Caco-2 (cell line): ENCODE measurements around the gene CSMD2. TPM values are rescaled to one million over a fixed set of nuclear protein-coding genes. Genes with fewer than 3 reads are reported as not detected.
A peak's percentile ranks its signal among the peaks of the same experiment; 100 is the strongest.
"Not testable (repeated sequence)": the region's sequence is repeated elsewhere in the genome, so short reads cannot be mapped to it uniquely, and the experiment has no call there.

Source experiments
- BruUV-seq: library from RNA; stranded (reverse); fragments of 400-500 nt; replicated peaks from 2 replicates; lab custom pipeline; 2021; lab: Mats Ljungman, UMichigan
- CTCF ChIA-PET: fragments of 300-600 bp; sonication (Branson Sonifier 250); formaldehyde crosslinking; loops from one replicate; lab custom pipeline; 2022; ENCODE audit warnings: antibody characterized with exemption; lab: Charles Lee
- POLR2A ChIA-PET: fragments of 300-600 bp; sonication (Branson Sonifier 250); formaldehyde crosslinking; loops from one replicate; lab custom pipeline; 2022; ENCODE audit warnings: antibody characterized with exemption; lab: Charles Lee
- DNase-seq, 2 experiments: peaks; one replicate each; pipeline versions ENCODE4 v3.0.0 to v3.0.0-alpha.2; 2020 to 2022
- H3K27me3 ChIP-seq: replicated peaks from 2 replicates; pipeline ENCODE4 v1.6.0; 2011; ENCODE audit warnings: low read length; ENCODE audit not compliant: control insufficient read depth, insufficient read depth
- H3K36me3 ChIP-seq: 2 replicates; pipeline ENCODE4 v1.5.1; 2011; ENCODE audit warnings: low read length; ENCODE audit not compliant: control insufficient read depth, insufficient read depth
- H3K4me1 ChIP-seq: fragments of 250-450 bp; sonication (Bioruptor Pico); 2 replicates; pipeline ENCODE4 v1.5.1; 2020; ENCODE audit warnings: mild to moderate bottlenecking
- H3K4me3 ChIP-seq: 2 replicates; pipeline ENCODE4 v1.5.1; 2011; ENCODE audit warnings: low read depth, mild to moderate bottlenecking, control low read depth, low read length
- H3K9me3 ChIP-seq: fragments of 250-450 bp; sonication (Bioruptor Pico); 2 replicates; pipeline ENCODE4 v1.5.1; 2020; ENCODE audit warnings: mild to moderate bottlenecking, moderate library complexity
- H3K27ac Mint-ChIP-seq: one replicate; pipeline ENCODE4 v1.8.0; 2022; ENCODE audit warnings: mixed read lengths; ENCODE audit not compliant: unreplicated experiment
- H3K27me3 Mint-ChIP-seq: one replicate; pipeline ENCODE4 v1.8.0; 2022; ENCODE audit warnings: mixed read lengths; ENCODE audit not compliant: insufficient read depth, unreplicated experiment
- H3K36me3 Mint-ChIP-seq: one replicate; pipeline ENCODE4 v1.8.0; 2022; ENCODE audit warnings: mild to moderate bottlenecking, mixed read lengths; ENCODE audit not compliant: insufficient read depth, unreplicated experiment
- H3K4me1 Mint-ChIP-seq: one replicate; pipeline ENCODE4 v1.8.0; 2022; ENCODE audit warnings: low read depth, mixed read lengths; ENCODE audit not compliant: unreplicated experiment
- H3K4me3 Mint-ChIP-seq: one replicate; pipeline ENCODE4 v1.8.0; 2022; ENCODE audit warnings: mild to moderate bottlenecking, moderate library complexity, mixed read lengths; ENCODE audit not compliant: unreplicated experiment
- H3K9me3 Mint-ChIP-seq: one replicate; pipeline ENCODE4 v1.8.0; 2022; ENCODE audit warnings: mixed read lengths; ENCODE audit not compliant: unreplicated experiment
- intact Hi-C: fragments of 100-400 bp; cut with micrococcal nuclease; formaldehyde crosslinking; loops from one replicate; pipeline ENCODE4 v1.10.0; 2022; ENCODE audit not compliant: unreplicated experiment
- total RNA-seq: library from RNA; stranded (reverse); gene quantifications from 2 replicates; pipeline ENCODE4 v1.2.3, GENCODE V29; 2022
- TF ChIP-seq, protein P1 (sequence below), 2 experiments: fragments of 200-600 bp in 1 of 2; IDR thresholded peaks; 1 replicate in 1 of 2; 2 replicates in 1 of 2; pipeline versions ENCODE4 v1.5.1 to v1.8.0; 2011 to 2022; ENCODE audit warnings: antibody characterized with exemption in 1 of 2, control low read depth in 1 of 2, inconsistent platforms in 1 of 2, low read depth in 1 of 2, low read length in 1 of 2, mild to moderate bottlenecking in 1 of 2, moderate library complexity in 1 of 2; ENCODE audit not compliant: insufficient read depth in 1 of 2, severe bottlenecking in 1 of 2, unreplicated experiment in 1 of 2

The CSMD2 gene
- total RNA-seq, 1 experiment from 2014 or later: not detected

- H3K9me3 Mint-ChIP-seq: no peaks in the 10 kb centered on the region
- BruUV-seq: no TSS peak
- H3K27me3 Mint-ChIP-seq: peaks cover 8% of the 10 kb centered on the region
- Histone ChIP-seq H3K9me3 (no peaks in the 10 kb centered on the region), H3K4me3 (no peak overlapping the region), H3K27me3 (no peaks in the 10 kb centered on the region), H3K4me1 (peaks cover 4% of the 10 kb centered on the region), H3K36me3 (no peaks in the 10 kb centered on the region)
- POLR2A ChIA-PET: no interaction called here
- DNase-seq: no peak
- peaks cover 9% of the 10 kb centered on the region for H3K4me1 Mint-ChIP-seq
- no peak overlapping the region for H3K4me3 Mint-ChIP-seq
- no peak overlapping the region for H3K27ac Mint-ChIP-seq
- intact Hi-C loops: no loop called here
- no peaks in the 10 kb centered on the region for H3K36me3 Mint-ChIP-seq
- CTCF ChIA-PET: no interaction called here
- TF ChIP-seq, protein P1, sequence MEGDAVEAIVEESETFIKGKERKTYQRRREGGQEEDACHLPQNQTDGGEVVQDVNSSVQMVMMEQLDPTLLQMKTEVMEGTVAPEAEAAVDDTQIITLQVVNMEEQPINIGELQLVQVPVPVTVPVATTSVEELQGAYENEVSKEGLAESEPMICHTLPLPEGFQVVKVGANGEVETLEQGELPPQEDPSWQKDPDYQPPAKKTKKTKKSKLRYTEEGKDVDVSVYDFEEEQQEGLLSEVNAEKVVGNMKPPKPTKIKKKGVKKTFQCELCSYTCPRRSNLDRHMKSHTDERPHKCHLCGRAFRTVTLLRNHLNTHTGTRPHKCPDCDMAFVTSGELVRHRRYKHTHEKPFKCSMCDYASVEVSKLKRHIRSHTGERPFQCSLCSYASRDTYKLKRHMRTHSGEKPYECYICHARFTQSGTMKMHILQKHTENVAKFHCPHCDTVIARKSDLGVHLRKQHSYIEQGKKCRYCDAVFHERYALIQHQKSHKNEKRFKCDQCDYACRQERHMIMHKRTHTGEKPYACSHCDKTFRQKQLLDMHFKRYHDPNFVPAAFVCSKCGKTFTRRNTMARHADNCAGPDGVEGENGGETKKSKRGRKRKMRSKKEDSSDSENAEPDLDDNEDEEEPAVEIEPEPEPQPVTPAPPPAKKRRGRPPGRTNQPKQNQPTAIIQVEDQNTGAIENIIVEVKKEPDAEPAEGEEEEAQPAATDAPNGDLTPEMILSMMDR (IDR thresholded peaks at IDR 0.05; ENCODE audit: insufficient read depth in 1 of 2, low read depth in 1 of 2, low read length in 1 of 2, severe bottlenecking in 1 of 2, unreplicated experiment in 1 of 2): no peak
Measured at GRCh38 chr1:34024485-34024884, 140.5 kb downstream of the CSMD2 start.

DNA sequence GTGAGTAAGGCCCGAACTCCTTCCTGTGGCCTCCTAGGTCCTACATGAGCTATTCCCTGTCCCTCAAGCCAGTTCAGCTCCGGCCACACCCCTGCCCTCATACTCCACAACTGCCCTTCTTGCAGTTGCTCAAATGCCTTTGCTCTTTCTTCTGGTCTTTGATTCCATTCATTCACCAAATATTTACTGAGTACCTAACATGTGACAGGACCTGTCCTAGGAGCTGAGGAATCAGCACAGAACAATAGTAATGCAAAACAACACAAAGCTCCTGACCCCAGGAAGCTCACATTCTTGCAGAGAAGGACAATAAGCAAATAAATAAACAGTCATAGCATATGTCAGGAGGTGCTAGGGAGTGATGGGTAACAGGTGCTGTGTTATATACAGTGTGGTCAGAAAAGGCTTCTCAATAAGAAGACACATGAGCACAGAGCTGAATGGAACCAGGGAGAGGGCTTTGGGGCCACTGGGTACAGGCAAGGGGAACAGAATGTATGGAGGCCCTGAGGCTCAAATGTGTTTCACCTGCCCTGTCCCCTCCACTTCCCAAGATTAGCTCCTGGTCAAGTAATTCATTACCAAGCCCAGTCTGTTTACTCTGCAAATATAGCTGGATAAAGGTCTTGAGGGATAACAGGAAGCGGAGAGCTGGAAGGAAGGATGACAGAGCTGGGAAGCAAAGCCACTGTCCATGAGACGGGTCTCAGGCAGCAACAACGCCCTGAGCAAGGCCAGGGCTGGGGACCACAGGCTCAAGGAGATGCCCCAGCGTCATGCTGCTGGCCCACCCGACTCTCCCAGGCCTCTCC, 145.1 kb downstream of the CSMD2 start:
- Mint-ChIP-seq H3K4me3 (no peak overlapping the region), H3K4me1 (peaks cover 12% of the 10 kb centered on the region), H3K27me3 (peaks cover 3% of the 10 kb centered on the region), H3K9me3 (no peaks in the 10 kb centered on the region), H3K36me3 (no peaks in the 10 kb centered on the region), H3K27ac (no peak overlapping the region)
- TF ChIP-seq, protein P1 (IDR thresholded peaks at IDR 0.05; ENCODE audit: insufficient read depth in 1 of 2, low read depth in 1 of 2, low read length in 1 of 2, severe bottlenecking in 1 of 2, unreplicated experiment in 1 of 2): no peak
- Histone ChIP-seq H3K4me3 (no peak overlapping the region), H3K36me3 (no peaks in the 10 kb centered on the region), H3K4me1 (peaks cover 7% of the 10 kb centered on the region), H3K9me3 (no peaks in the 10 kb centered on the region), H3K27me3 (no peaks in the 10 kb centered on the region)
- ChIA-PET CTCF (no interaction called here), POLR2A (no interaction called here)
- intact Hi-C loops: no loop called here
- DNase-seq: peak in 1 of 2 experiments; percentile 6
- no TSS peak for BruUV-seq

DNA sequence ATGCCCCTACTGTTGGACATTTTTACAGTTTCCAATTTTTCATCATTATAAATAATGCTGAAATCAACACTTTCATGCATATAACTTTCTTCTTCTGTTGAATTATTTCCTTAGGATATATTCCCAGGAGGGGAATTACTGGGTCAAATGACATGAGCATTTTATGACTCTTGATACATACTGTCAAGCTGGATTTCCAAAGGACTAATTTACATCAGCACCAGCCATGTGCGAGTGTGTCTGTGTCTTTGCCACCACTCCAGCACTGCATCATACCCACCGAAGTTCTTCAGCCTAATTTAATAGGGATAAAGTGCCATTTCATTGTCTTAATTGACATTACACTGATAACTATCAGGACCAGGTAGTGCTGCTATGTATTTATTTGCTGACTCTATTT, 146.7 kb downstream of the CSMD2 start:
- H3K36me3 Mint-ChIP-seq: no peaks in the 10 kb centered on the region
- peaks cover 12% of the 10 kb centered on the region for H3K4me1 Mint-ChIP-seq
- Histone ChIP-seq H3K27me3 (no peaks in the 10 kb centered on the region), H3K36me3 (no peaks in the 10 kb centered on the region), H3K4me1 (peaks cover 7% of the 10 kb centered on the region), H3K4me3 (no peak overlapping the region), H3K9me3 (no peaks in the 10 kb centered on the region)
- peaks cover 6% of the 10 kb centered on the region for H3K27me3 Mint-ChIP-seq
- ChIA-PET POLR2A (no interaction called here), CTCF (no interaction called here)
- TF ChIP-seq, protein P1 (IDR thresholded peaks at IDR 0.05; ENCODE audit: insufficient read depth in 1 of 2, low read depth in 1 of 2, low read length in 1 of 2, severe bottlenecking in 1 of 2, unreplicated experiment in 1 of 2): no peak
- intact Hi-C loops: no loop called here
- no peak overlapping the region for H3K27ac Mint-ChIP-seq
- no peak overlapping the region for H3K4me3 Mint-ChIP-seq
- DNase-seq: no peak
- BruUV-seq: no TSS peak
- H3K9me3 Mint-ChIP-seq: no peaks in the 10 kb centered on the region

- BruUV-seq, H3K4me1 ChIP-seq, H3K4me3 ChIP-seq, H3K4me3 Mint-ChIP-seq, H3K9me3 Mint-ChIP-seq, H3K27me3 ChIP-seq, H3K36me3 Mint-ChIP-seq, CTCF ChIA-PET, H3K27ac Mint-ChIP-seq, H3K36me3 ChIP-seq, DNase-seq, H3K9me3 ChIP-seq, intact Hi-C loops, H3K27me3 Mint-ChIP-seq, POLR2A ChIA-PET: not testable (repeated sequence)
- peaks cover 12% of the 10 kb centered on the region for H3K4me1 Mint-ChIP-seq
Measured at GRCh38 chr1:34016281-34016680, 148.7 kb downstream of the CSMD2 start.
